ENCODE data around the gene ITPKA.

The ITPKA gene

GRCh38 chr15:41480396-41481140, 13.1 kb upstream of the ITPKA start:
- no peak for TF ChIP-seq TAF1 (IDR thresholded peaks at IDR 0.05; ENCODE audit: borderline replicate concordance, insufficient read depth, low read length)

DNA sequence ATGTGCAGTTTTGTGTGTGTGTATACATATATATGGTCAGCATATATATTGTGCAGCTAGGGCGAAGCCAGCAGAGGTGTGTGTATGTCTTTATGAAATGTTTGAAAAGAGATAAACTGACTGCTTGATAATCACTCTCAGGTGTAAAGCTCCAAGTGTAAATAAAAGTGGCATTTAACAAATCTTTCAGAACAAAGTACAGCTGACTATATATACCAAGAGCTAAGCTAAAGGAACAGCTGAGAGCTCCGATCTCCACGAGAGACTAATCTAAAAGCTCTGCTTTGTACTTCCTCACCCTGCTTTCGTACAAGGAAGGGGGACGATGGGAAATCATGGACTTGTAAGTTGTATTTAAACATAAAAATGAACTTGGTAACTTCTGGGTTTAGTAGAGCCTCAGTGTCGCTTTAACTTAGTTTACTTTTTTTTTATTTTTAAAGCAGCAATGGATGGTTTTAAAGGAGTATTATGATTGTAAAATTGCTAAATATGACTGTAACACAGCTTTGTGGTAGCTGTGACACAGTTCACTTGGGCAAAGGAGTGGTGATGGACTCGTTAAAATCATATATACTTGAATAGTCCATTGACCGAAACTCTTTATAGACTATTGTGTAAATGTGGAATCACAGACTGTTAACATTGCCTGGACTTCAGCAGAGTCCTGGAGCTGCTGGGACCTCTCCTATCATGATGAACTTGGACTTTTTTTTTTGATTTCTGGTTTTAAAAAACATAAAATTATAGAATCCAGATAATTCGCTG, 11.4 kb upstream of the ITPKA start:
- TF ChIP-seq TAF1 (IDR thresholded peaks at IDR 0.05; ENCODE audit: borderline replicate concordance, insufficient read depth, low read length) (no peak), POLR2AphosphoS5 (IDR thresholded peaks at IDR 0.05; ENCODE audit: low read depth, low read length) (no peak), FOXP2 (optimal IDR thresholded peaks at IDR 0.05; ENCODE audit: borderline replicate concordance, extremely low read depth, extremely low read length, insufficient read depth) (no peak), SIN3A (IDR thresholded peaks at IDR 0.05; ENCODE audit: borderline replicate concordance, insufficient read depth, low read length) (no peak)
- TF ChIP-seq, protein P1, sequence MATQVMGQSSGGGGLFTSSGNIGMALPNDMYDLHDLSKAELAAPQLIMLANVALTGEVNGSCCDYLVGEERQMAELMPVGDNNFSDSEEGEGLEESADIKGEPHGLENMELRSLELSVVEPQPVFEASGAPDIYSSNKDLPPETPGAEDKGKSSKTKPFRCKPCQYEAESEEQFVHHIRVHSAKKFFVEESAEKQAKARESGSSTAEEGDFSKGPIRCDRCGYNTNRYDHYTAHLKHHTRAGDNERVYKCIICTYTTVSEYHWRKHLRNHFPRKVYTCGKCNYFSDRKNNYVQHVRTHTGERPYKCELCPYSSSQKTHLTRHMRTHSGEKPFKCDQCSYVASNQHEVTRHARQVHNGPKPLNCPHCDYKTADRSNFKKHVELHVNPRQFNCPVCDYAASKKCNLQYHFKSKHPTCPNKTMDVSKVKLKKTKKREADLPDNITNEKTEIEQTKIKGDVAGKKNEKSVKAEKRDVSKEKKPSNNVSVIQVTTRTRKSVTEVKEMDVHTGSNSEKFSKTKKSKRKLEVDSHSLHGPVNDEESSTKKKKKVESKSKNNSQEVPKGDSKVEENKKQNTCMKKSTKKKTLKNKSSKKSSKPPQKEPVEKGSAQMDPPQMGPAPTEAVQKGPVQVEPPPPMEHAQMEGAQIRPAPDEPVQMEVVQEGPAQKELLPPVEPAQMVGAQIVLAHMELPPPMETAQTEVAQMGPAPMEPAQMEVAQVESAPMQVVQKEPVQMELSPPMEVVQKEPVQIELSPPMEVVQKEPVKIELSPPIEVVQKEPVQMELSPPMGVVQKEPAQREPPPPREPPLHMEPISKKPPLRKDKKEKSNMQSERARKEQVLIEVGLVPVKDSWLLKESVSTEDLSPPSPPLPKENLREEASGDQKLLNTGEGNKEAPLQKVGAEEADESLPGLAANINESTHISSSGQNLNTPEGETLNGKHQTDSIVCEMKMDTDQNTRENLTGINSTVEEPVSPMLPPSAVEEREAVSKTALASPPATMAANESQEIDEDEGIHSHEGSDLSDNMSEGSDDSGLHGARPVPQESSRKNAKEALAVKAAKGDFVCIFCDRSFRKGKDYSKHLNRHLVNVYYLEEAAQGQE (IDR thresholded peaks at IDR 0.05; ENCODE audit: insufficient read depth in 1 of 2, low read depth in 2 of 2, low read length in 2 of 2) = no peak

DNA sequence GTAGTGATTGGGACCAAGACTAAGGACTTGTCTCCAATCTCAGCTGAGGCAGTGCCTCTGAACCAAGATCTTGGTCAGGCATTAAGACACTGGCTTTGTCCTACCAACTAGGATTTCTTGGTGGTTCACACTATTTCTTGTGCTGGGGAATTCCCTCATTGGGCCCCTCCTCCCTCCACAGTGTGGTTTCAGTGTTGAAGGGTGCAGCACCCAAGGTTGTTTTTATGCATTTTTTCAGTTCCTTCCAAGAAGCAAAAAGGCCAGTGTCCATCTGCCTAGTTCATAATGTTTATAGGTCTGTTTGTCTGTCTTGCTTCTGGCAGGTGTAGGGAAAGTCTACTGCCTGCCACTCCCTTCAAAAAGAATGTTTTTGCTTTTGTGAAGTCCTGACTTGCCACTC, 10.6 kb upstream of the ITPKA start:
- TF ChIP-seq POLR2AphosphoS5 (IDR thresholded peaks at IDR 0.05; ENCODE audit: low read depth, low read length) (no peak), TAF1 (IDR thresholded peaks at IDR 0.05; ENCODE audit: borderline replicate concordance, insufficient read depth, low read length) (no peak), SIN3A (IDR thresholded peaks at IDR 0.05; ENCODE audit: borderline replicate concordance, insufficient read depth, low read length) (no peak), FOXP2 (optimal IDR thresholded peaks at IDR 0.05; ENCODE audit: borderline replicate concordance, extremely low read depth, extremely low read length, insufficient read depth) (no peak)
- TF ChIP-seq, protein P1 (IDR thresholded peaks at IDR 0.05; ENCODE audit: insufficient read depth in 1 of 2, low read depth in 2 of 2, low read length in 2 of 2) = no peak

DNA sequence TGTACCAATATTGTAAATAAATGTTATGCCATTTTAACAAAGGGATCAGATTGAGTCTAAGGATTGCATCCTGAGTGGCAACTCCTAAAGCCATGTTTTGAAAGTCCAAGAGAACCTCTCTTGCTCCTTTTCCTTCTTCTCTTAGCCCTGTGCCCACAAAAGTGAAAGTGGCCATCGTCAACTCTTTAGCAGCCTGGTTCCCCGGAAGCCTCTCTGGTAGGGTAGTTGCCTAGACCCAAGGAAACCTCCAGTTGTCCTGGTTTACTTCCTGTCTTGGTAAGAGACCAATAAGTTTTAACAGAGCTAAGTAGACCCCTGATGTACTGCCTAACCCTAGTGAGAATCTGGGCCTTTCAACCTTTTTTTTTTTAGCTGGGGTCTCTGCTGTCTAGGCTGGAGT, 10.2 kb upstream of the ITPKA start:
- TF ChIP-seq POLR2AphosphoS5 (IDR thresholded peaks at IDR 0.05; ENCODE audit: low read depth, low read length) (no peak), FOXP2 (optimal IDR thresholded peaks at IDR 0.05; ENCODE audit: borderline replicate concordance, extremely low read depth, extremely low read length, insufficient read depth) (no peak), TAF1 (IDR thresholded peaks at IDR 0.05; ENCODE audit: borderline replicate concordance, insufficient read depth, low read length) (no peak), SIN3A (IDR thresholded peaks at IDR 0.05; ENCODE audit: borderline replicate concordance, insufficient read depth, low read length) (no peak)
- TF ChIP-seq, protein P1 (IDR thresholded peaks at IDR 0.05; ENCODE audit: insufficient read depth in 1 of 2, low read depth in 2 of 2, low read length in 2 of 2) = no peak

DNA sequence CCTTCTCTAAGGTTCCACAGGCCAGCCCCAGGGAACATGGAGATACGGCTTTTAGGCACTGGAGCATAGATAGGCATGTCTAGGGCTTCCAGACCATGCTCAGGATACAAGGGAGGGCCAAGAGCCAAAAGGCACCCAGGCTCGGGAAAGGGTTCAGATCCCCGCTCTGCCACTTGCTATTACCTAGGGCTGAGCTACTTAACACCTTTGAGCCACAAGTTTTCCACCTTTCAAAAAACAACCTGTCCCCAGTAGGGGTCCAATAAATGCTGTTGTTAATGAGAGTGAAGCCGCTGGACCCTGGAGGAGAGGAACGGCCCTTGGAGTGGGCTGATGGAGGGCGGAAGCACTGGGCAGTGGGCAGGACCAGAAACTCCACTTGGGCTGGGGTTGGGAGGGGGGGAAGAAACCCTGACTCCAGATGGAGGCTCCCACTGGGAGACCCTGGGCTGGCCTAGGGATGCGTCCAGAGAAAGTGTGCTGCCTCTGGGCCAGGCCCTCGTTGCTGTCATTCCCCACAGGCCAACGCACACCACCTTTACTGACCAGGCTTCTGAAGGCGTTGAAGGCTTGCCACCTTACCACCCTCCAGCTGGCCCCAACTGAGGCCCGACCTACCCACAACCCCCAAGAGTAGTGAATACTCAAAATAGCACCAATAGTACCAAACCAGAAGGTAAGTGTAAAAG, 8.6 kb upstream of the ITPKA start:
- TF ChIP-seq FOXP2 (optimal IDR thresholded peaks at IDR 0.05; ENCODE audit: borderline replicate concordance, extremely low read depth, extremely low read length, insufficient read depth) (no peak), POLR2AphosphoS5 (IDR thresholded peaks at IDR 0.05; ENCODE audit: low read depth, low read length) (no peak), TAF1 (IDR thresholded peaks at IDR 0.05; ENCODE audit: borderline replicate concordance, insufficient read depth, low read length) (no peak), SIN3A (IDR thresholded peaks at IDR 0.05; ENCODE audit: borderline replicate concordance, insufficient read depth, low read length) (no peak)
- TF ChIP-seq, protein P1 (IDR thresholded peaks at IDR 0.05; ENCODE audit: insufficient read depth in 1 of 2, low read depth in 2 of 2, low read length in 2 of 2) = no peak
